SW480 (cell line): Measurements from ENCODE around the gene PSAT1.

Source experiments
- DNase-seq: peaks from one replicate; pipeline ENCODE4 v3.0.0-alpha.2; 2016; ENCODE audit warnings: low spot score

The PSAT1 gene

DNA sequence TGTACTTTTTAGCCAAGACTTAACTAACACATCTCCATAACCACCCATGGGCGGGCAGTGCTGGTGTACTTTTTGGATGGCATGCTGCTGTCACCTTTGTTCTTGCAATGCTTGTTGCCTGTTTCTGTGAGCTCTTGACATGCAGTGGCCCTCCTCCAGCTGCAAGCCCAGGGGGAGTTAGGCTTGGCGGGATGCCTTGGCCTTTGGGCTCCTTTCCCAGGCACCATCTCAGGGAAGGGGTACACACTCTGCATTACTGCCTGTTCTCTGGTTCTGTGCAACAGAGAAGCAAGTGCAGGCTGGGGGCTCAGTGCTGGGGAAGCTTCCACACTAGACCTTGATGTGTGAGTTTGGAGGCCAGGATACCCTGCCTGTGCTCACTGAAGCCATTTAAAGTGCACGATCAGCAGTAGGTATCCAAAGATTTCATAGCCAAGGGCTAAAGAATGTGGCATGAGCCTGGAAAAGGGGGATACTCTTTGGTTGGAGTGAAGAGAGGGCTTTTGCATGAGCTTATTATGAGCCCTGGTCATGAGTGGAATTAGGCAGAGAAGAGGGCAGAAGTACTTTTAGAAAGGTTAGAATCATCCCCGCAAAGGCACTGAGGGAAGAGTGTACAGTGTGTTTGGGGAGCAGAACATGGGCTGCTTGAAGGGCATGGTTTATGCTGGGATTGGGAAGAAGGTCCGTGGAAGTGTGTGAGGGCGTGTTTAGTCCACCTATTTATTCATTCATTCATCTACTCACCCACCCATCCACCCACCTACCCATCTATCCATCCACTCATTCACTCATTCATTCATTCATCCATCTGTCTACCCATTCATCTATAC, 22.5 kb downstream of the PSAT1 start:
- DNase-seq: no peak

DNA sequence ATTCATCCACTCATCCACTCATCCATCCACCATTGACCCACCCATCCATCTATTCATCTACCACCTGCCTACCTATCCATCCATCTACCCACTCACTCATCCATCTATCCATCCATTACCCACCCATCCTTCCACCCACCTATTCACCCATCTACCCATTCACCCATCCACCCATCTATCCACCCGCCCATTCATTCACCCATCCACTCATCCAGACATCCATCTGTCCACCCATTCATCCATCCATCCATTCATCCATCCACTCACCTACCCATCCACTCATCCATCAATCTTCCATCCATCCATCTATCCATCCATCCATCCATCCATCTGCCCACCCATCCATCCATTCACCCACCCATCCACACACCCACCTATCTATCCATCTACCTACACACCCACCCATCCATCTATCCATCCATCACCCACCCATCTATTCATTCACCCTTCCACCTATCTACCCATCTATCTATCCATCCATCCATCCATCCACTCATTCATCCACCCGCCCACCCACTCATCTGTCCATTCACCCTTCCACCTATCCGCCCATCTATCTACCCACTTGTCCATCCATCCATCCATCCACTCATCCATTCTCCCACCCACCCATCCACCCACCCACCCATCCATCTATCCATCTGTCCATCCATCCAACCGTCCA, 23.2 kb downstream of the PSAT1 start:
- DNase-seq: no peak

- no peak for DNase-seq
Observed at GRCh38 chr9:78320875-78321496, 24.1 kb downstream of the PSAT1 start.

GRCh38 chr9:78321505-78321904, 24.6 kb downstream of the PSAT1 start:
- no peak for DNase-seq

- DNase-seq: no peak
Observed at GRCh38 chr9:78324068-78324650, 27.2 kb downstream of the PSAT1 start.

DNA sequence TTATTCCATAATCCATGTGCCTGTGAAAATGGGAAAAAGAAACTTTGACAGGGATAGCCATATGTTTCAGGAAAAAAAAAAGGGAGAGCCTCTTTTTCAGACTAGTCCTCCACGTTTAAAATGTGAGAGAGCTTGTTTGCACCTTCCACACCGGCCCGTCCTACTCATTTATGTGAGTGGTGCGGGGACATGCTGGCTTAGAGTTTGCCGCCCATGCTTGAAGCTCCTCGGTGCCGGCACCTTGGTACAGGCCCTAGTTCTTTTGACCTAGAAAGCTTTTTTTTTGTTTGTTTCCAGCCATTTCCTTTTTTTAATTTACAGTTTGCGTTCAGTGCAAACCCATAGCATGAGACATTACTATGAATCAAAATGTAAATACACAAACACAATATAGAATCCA, 27.8 kb downstream of the PSAT1 start:
- DNase-seq: no peak

GRCh38 chr9:78325343-78325742, 28.4 kb downstream of the PSAT1 start:
- no peak for DNase-seq

GRCh38 chr9:78325846-78326360, 29.0 kb downstream of the PSAT1 start:
- no peak for DNase-seq

DNA sequence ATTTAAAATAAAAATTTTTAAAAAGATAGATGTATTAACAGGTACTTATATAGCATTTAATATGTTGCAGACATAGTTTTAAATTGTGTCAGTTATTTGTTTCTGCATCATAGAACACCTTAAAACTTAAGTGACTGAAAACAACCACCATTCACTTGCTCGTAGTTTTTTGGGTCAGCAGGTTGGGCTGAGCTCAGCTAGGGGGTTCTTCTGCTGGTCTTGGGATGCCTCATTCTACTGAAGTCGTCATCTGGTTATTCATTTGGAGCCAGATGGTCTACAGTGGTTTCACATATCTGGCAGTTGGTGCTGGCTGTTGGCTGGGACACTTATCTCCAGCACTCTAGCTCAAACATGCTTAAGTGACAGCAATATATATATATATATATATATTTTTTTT, 29.6 kb downstream of the PSAT1 start:
- DNase-seq: no peak

DNA sequence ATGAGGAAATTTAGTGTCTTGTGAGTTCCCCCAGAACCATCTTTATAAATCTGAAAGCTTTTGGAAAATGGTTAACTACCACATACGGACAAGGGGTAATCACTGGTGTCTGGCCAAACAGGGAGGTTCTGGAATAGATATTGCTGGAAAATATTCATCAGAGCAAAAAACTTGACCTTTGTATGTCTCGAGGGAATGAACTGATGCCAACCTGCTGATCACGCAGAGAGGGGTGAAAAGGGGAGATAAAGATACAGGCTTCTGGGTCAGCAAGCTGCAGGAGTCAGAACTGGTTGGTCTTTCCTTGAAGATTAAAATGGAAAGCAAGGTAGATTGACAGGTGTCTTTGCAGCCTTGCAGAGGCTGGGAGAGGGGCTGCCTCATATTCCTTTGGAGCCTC, 35.5 kb downstream of the PSAT1 start:
- no peak for DNase-seq

DNA sequence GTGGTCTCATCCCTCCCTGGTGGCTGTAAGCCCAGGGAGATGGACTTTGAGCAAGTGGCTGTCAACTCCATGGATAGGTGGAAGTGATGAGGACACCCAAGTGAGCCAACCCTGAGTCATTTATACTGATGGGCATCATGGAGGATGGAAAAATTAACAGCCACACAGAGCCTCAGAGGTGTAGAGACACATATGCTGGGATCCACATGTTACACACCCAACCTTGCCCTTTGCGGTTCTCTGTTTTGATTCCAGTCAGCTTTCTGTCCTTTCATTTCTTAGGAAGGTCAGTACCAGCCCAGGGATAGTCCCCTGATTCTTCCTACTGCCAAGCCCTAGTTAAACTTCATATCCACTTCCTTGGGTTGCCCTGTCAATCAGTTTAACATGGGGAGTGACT, 51.9 kb downstream of the PSAT1 start:
- no peak for DNase-seq

- DNase-seq: no peak
Observed at GRCh38 chr9:78351816-78352215, 54.9 kb downstream of the PSAT1 start.

DNA sequence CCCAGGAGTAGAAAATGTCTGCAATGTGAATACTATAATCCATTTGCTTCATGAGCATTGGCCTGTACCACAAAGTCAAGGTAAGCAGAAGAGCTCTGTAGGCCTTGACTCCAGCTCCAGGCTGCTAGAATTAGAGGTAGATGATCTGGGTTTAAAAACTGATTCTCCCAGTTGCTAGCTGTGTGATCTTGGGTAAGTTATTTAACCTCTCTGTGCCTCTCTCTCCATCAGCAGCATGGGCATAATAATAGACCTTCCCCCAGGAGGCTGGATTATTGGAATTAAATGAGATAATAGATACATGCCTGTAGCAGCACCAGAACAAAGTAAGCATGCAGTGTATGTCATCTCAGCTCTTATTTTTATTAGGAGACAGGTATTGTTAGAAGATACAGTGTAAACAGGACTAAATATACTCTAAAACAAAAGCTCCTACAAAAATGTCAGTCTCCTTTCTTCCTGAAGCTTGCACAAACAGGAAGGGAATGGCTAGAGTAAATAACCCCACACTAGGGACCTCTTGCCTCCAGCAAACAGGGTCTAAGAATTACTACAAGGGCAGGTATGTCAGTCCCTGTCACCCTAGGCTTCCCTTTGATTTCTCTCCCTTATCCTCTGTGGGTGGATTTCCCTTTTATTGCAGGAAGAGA, 57.5 kb downstream of the PSAT1 start:
- DNase-seq: no peak

DNA sequence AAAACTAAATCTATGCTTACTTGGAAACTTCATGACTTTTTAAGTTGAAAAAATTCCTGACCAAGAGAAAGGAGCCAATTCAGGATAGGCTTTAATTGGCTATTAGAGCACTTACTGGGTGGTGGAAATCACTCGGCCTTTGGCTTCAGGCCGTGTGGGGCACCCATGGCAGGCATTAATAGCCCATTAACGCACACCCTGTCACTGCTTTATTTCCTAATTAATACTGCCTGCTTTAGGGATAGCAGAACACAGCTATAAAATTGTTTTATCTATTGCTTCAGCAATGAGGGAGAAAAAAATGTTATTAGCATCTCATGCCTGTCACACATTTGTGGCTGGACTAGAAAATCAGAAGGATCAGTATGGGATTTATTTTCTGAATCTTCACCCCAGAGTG, 58.1 kb downstream of the PSAT1 start:
- no peak for DNase-seq

- DNase-seq: no peak
Observed at GRCh38 chr9:78356634-78357033, 59.7 kb downstream of the PSAT1 start.

DNA sequence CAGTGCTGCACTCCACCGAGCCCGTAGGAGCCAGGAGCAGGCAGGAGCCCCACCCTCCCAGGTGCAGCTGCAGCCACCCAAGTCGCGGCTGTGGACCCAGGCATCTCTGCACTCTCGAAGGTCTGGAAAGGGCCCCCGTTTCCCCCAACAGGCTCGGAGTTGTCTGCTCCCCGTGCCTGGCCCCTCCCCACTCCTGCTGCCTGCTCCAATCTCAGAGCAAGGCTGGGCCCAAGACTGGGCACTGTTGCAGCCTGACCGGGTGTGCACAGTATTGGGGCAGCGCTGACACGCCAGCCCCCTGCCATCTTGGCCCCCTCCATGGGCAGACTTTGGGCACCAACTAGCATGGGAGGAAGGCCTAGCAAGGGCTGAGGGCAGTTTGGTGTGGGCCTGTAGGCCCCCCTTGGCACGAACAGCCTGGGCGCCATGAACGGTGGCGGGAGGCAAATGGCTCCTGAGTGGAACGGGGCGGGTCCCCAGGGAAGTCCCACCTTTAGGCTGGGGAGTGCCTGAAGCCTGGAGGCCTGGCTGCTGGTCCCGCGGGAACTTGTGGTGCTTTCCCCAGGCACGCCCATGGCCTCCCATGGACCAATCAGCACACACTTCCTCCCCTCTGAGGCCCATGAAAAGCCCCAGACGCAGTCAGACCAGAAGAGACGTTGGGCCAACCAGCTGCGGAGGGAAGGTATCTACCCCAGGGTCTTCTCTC, 60.4 kb downstream of the PSAT1 start:
- DNase-seq: no peak

DNA sequence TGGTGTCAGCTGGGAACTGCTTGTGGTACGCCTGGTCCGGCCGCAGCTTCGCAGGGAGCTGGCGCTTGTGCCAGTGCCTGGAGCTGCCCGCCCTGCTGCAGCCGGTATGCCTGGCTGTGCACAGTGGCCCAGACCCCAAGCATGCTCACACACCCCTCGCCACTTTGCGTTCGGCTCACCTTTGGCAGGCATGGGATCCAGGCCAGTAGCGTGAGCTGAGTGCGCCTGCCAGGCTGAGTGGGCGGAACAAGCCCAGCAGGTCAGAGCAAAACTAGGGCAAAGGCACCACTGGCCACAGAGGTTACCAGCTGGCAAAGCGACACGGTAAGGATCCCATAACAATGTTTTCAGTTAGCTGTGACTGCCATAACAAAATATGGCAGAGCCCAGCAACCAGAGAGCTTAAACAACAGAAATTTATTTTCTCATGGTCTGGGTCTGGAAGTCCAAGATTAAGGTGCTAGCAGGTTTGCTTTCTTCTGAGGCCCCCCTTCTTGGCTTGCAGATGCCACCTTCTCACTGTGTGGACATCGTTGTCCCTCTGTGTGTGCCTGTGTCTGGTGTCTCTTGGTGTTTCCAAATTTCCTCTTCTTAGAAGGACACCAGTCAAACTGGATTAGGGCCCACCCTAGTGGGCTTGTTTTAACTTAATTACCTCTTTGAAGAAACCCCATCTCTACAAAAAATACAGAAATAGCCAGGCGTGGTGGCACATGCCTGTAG, 61.6 kb downstream of the PSAT1 start:
- DNase-seq: no peak

- no peak for DNase-seq
Observed at GRCh38 chr9:78363221-78363620, 66.3 kb downstream of the PSAT1 start.

GRCh38 chr9:78365748-78366697, 69.1 kb downstream of the PSAT1 start:
- DNase-seq: peak; percentile 35

- no peak for DNase-seq
Observed at GRCh38 chr9:78366827-78367226, 69.9 kb downstream of the PSAT1 start.
